HG03039 (cell line): ENCODE data around the gene SELENON.

Experiments
- ATAC-seq: cut with Tn5 transposase; IDR thresholded peaks from one replicate; pipeline ENCODE4 v1.9.1; 2021; ENCODE audit warnings: mild to moderate bottlenecking, moderate library complexity; ENCODE audit not compliant: unreplicated experiment

The SELENON gene

DNA sequence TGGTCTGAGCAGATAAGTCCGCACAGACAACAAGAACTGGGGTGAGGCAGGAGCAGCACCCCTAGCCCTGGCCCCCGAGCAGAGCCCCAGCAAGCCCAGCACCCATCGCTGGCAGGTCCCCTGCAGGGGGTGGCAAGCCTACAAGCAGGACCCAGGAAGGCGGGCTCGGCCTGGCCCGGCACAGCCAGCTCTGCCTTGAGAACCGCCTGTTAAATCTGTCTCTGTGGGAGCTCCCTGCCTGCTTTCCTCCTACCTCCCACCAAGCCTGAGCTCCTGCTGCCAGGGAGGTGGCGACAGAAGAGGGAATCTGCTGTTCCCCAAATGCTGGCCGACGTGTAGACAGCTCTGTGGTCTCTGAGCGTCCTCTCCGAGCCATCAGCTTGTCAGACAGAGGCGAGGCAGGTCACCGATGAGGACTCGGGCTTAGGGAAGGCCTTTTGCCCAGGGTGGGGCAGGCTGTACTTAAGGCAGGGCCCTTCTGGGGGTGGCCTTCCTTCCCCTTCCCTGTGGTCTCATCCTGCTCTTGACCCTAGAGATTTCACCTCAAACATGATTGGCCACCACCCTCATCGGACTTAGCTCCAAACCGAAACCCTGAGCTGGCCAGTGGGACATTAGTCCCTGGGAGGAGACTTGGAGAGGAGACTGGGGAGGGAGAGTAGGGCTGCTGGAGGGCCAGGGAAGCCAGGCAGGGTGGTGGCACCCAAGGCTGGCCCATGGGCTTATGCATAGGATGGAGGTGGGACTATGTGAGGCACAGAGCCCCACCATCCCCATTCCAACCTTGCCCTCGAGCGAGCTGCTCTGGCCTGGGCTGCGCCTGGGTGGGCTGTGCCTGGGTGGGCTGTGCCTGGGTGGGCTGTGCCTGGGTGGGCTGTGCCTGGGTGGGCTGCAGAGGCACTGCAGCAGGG lies 7.7 kb downstream of the SELENON start:
- no peak for ATAC-seq

DNA sequence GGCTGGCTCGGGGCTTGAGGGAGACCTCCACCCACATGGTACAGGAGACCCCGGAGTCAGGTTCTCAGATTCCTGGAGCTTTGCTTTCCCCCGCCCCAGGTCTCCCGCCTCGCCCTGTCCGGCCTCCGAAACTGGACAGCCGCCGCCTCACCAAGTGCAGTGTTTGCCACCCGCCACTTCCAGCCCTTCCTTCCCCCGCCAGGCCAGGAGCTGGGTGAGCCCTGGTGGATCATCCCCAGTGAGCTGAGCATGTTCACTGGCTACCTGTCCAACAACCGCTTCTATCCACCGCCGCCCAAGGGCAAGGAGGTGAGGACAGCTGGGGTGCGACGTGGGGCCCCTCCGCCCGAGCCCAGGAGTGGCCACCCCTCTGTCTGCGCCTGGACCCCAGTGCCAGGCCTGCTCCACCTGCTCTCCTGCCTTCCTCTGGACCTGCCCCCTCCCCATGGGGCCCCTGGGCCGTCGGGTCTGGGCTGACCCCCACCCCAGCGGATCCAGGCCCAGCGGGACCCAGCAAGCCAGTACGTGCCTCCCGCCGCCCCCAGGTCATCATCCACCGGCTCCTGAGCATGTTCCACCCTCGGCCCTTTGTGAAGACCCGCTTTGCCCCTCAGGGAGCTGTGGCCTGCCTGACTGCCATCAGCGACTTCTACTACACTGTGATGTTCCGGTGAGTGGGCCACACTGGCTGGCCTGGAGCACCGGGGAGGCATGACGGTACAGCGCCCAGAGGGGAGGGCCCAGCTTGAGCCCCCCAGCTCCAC lies 8.7 kb downstream of the SELENON start:
- no peak for ATAC-seq

DNA sequence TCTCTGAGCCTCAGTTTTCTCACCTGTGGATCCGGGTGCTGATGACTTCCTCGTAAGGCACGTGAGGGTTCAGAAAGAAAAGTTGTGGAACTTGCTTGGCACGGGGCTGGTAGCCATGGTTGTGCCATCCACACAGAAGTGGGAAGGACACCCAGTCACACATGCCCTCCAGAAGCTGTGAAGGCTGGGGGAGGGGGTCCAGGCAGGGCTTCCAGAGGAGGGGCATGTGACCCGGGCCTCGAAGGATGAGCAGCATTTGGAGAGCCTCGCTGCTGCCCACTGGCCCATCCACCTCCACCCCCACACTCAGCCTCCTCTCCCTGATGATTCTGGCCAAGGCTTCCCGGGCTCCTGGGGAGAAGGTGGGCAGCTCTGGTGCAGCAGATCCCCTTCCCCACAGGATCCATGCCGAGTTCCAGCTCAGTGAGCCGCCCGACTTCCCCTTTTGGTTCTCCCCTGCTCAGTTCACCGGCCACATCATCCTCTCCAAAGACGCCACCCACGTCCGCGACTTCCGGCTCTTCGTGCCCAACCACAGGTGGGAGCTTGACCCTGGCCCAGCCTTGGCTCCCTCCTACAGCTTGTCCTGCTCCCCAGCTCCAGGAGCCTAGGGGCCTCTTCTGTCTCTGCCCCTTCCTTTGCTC lies 9.4 kb downstream of the SELENON start:
- ATAC-seq, result no peak

GRCh38 chr1:25809929-25810328 lies 9.9 kb downstream of the SELENON start:
- ATAC-seq, result no peak

- ATAC-seq, result no peak
Observed at GRCh38 chr1:25810341-25811299, 10.6 kb downstream of the SELENON start.

DNA sequence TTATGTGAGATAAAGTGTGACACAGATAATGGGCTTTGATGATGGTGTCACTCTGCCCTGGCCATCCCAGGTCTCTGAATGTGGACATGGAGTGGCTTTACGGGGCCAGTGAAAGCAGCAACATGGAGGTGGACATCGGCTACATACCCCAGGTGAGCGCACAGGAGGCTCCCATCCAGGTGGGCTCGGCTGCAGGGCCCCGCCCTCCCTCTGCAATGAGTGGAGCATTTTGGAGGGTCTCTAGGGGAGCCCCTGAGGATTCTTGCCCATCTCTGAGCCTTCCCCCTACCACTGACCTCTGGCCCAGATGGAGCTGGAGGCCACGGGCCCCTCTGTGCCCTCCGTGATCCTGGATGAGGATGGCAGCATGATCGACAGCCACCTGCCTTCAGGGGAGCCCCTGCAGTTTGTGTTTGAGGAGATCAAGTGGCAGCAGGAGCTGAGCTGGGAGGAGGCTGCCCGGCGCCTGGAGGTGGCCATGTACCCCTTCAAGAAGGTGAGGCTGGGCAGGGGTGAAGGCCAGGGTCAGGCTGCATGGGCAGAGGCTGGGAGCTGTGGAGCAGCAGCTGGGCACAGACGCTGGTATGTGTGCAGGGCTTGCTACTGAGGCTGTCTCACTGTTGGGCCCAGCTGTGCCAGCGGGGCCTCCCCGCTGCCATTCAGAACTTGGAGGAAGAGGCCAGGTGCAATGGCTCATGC lies 11.5 kb downstream of the SELENON start:
- no peak for ATAC-seq

- ATAC-seq, result no peak
Observed at GRCh38 chr1:25813071-25813733, 13.2 kb downstream of the SELENON start.

DNA sequence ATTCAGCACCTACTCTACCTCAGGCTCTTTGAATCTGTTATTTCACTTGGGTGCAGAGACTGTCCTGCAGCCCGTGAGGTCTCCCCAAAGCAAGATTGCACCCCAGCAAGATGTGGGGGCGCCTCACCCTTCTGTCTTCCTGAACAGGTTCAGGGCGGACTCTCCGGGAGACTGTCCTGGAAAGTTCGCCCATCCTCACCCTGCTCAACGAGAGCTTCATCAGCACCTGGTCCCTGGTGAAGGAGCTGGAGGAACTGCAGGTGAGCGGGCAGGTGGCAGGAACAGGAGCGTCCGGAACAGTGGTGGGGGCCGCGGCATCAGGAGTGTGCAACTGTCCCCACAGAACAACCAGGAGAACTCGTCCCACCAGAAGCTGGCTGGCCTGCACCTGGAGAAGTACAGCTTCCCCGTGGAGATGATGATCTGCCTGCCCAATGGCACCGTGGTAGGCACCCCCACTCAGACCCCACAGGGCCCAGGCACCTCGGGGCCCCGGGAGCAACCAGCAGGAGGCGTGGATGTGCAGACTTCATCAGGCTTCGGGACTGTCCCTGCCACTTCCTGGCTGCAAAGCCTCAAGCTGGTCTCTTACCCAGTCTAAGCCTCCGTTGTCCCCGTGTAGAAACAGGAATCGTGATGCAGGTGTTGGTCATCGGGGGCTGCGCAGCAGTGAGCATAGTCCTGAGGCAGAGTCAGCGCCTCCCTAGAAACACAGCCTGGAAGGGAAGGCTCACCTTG lies 13.9 kb downstream of the SELENON start:
- no peak for ATAC-seq

DNA sequence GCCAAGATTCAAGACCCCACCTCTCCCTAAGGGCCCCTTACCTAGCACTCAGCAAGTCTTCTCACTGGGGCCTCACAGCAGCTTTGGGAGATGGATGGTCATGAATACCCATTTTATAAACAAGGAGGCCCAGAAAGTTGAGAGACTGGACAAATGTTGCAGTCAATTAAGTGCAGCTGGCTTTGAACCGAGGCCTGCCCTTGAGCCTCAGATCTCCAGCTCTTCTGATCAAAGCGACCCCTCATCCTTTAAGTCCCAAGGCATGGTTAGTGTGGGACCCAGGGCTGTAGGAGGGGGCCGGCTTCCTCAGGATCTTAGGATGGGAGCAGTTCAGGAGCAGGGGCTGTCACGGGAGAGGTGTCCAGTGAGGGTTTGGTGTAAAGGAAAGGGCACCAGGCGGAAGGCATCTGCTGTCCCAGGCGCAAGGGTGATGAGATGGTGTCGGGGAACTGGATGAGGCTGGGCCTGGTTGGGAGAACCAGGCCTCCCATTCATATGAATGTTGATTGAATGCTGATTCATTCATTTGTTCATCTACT lies 14.6 kb downstream of the SELENON start:
- ATAC-seq, result no peak

DNA sequence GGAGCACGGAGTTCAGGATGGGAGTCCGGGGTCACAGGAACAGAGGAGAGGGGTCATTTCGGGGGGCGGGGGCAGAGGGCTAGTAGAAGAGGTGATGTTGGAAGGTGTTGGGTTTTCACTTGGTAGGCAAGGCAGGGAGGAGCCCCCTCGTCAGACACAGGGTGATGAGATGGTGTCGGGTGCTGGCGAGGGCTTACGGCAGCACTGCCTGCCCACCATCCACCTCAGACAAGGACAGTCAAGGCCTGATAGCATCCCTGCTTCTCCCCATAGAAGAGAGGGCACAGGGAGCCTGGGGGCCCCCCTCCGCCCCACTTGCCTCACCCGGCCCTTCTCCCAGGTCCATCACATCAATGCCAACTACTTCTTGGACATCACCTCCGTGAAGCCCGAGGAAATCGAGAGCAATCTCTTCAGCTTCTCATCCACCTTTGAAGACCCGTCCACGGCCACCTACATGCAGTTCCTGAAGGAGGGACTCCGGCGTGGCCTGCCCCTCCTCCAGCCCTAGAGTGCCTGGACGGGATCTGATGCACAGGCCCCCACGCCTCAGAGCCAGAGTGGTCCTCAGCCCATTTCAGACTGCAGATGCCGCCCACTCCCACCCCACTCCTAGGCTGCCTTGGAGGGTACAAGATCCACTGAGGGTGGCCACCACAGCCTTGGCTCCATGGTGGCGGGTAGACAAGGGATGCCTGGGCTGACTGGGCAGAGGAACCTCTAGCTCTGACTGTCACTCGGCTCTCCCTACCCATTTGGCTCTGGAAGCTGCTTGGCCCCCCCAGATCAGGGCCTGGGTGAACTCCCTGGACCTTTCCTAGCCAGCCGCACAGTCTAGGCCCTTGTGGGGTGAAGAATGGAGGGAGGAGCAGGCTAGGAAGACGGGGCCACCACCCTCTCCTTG lies 15.5 kb downstream of the SELENON start:
- no peak for ATAC-seq

DNA sequence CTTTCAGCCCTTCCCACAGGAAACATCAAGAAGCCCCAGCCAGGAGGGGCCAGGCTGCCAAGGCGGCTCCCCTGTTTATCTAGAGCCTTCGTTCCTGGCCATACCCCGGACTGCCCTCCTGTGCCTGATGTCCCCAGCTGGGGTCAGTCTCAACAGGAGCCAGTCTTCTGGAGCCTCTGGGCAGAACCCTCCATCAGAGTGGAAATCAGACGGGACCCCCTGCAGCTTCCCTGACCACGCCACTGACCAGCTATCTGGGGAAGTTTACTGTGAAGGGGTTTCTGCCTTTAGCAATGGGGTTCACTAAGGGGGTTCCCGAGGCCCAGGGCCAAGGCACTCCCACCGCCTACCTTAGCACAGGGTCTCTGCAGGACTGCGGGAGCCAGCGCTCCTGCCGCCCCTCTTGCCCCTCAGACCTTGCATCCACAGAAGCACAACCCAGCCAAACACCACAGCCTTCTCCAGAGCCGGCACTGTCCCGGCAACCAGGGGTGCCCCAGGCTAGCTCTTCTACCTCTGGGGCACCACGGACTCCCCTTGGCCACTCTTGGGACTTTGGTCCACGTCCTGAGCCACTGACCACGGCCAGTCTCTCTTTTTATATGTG lies 16.2 kb downstream of the SELENON start:
- ATAC-seq, result no peak

- ATAC-seq, result no peak
Observed at GRCh38 chr1:25817840-25818501, 18.0 kb downstream of the SELENON start.

- no peak for ATAC-seq
Observed at GRCh38 chr1:25818569-25818968, 18.6 kb downstream of the SELENON start.

GRCh38 chr1:25819491-25820246 lies 19.7 kb downstream of the SELENON start, which contains the start of gene MTFR1L:
MTFR1L (plus strand) TSS chr1:25819954; CDS start chr1:25823105, 3,151 bp downstream.
- peak; percentile 77 for ATAC-seq
